Measurements from ENCODE around the gene SLC7A14.
"Not testable (repeated sequence)": the region's sequence is repeated elsewhere in the genome, so short reads cannot be mapped to it uniquely, and the experiment has no call there.

Gene SLC7A14

GRCh38 chr3:170584585-170585007 lies 1.3 kb downstream of the SLC7A14 start:
- Mint-ChIP-seq H3K4me3 (no peak overlapping the region), H3K9me3 (no peaks in the 10 kb centered on the region), H3K27ac (ENCODE audit: low read depth) (no peak overlapping the region), H3K36me3 (ENCODE audit: insufficient read depth) (no peaks in the 10 kb centered on the region), H3K27me3 (peaks cover 75% of the 10 kb centered on the region), H3K4me1 (no peaks in the 10 kb centered on the region)
- DNase-seq (ENCODE audit: low spot score in 2 of 2) (peak; percentile 12 to 14), ATAC-seq (replicated peaks; ENCODE audit: extremely low read depth, poor library complexity, severe bottlenecking) (peak; percentile 36)

- DNase-seq (ENCODE audit: low spot score in 2 of 2) (no peak), ATAC-seq (replicated peaks; ENCODE audit: extremely low read depth, poor library complexity, severe bottlenecking) (no peak)
- no peak overlapping the region for H3K27ac Mint-ChIP-seq (ENCODE audit: low read depth)
- no peaks in the 10 kb centered on the region for H3K9me3 Mint-ChIP-seq
- peaks cover 66% of the 10 kb centered on the region for H3K27me3 Mint-ChIP-seq
- H3K36me3 Mint-ChIP-seq (ENCODE audit: insufficient read depth), result no peaks in the 10 kb centered on the region
- no peak overlapping the region for H3K4me3 Mint-ChIP-seq
- H3K4me1 Mint-ChIP-seq, result no peaks in the 10 kb centered on the region
Observed at GRCh38 chr3:170579646-170580045, 6.2 kb downstream of the SLC7A14 start.

GRCh38 chr3:170572665-170573253 lies 13.1 kb downstream of the SLC7A14 start:
- Mint-ChIP-seq H3K4me1 (no peaks in the 10 kb centered on the region), H3K36me3 (ENCODE audit: insufficient read depth) (peaks cover 1% of the 10 kb centered on the region), H3K9me3 (no peaks in the 10 kb centered on the region), H3K4me3 (no peak overlapping the region), H3K27ac (ENCODE audit: low read depth) (no peak overlapping the region), H3K27me3 (peaks cover 32% of the 10 kb centered on the region)
- ATAC-seq (replicated peaks; ENCODE audit: extremely low read depth, poor library complexity, severe bottlenecking), result no peak
- DNase-seq (ENCODE audit: low spot score in 2 of 2), result no peak

GRCh38 chr3:170567598-170567997 lies 18.3 kb downstream of the SLC7A14 start:
- ATAC-seq (replicated peaks; ENCODE audit: extremely low read depth, poor library complexity, severe bottlenecking); H3K4me3 Mint-ChIP-seq; H3K4me1 Mint-ChIP-seq; H3K27ac Mint-ChIP-seq (ENCODE audit: low read depth); H3K36me3 Mint-ChIP-seq (ENCODE audit: insufficient read depth); DNase-seq (ENCODE audit: low spot score in 2 of 2); H3K9me3 Mint-ChIP-seq; H3K27me3 Mint-ChIP-seq: not testable (repeated sequence)

- Mint-ChIP-seq H3K9me3 (no peaks in the 10 kb centered on the region), H3K4me1 (peaks cover 6% of the 10 kb centered on the region), H3K27ac (ENCODE audit: low read depth) (no peak overlapping the region), H3K36me3 (ENCODE audit: insufficient read depth) (no peaks in the 10 kb centered on the region), H3K4me3 (no peak overlapping the region), H3K27me3 (peaks cover 9% of the 10 kb centered on the region)
- DNase-seq (ENCODE audit: low spot score in 2 of 2) (no peak), ATAC-seq (replicated peaks; ENCODE audit: extremely low read depth, poor library complexity, severe bottlenecking) (no peak)
Observed at GRCh38 chr3:170566413-170566812, 19.5 kb downstream of the SLC7A14 start.

- no peaks in the 10 kb centered on the region for H3K9me3 Mint-ChIP-seq
- H3K36me3 Mint-ChIP-seq (ENCODE audit: insufficient read depth), result no peaks in the 10 kb centered on the region
- no peak overlapping the region for H3K27ac Mint-ChIP-seq (ENCODE audit: low read depth)
- ATAC-seq (replicated peaks; ENCODE audit: extremely low read depth, poor library complexity, severe bottlenecking) (no peak), DNase-seq (ENCODE audit: low spot score in 2 of 2) (no peak)
- peaks cover under 1% of the 10 kb centered on the region for H3K27me3 Mint-ChIP-seq
- H3K4me3 Mint-ChIP-seq, result no peak overlapping the region
- peaks cover 12% of the 10 kb centered on the region for H3K4me1 Mint-ChIP-seq
Observed at GRCh38 chr3:170565495-170565894, 20.4 kb downstream of the SLC7A14 start.

GRCh38 chr3:170564664-170565063 lies 21.2 kb downstream of the SLC7A14 start:
- Mint-ChIP-seq H3K4me3 (no peak overlapping the region), H3K27ac (ENCODE audit: low read depth) (no peak overlapping the region), H3K27me3 (no peaks in the 10 kb centered on the region), H3K36me3 (ENCODE audit: insufficient read depth) (no peaks in the 10 kb centered on the region), H3K4me1 (peaks cover 12% of the 10 kb centered on the region), H3K9me3 (no peaks in the 10 kb centered on the region)
- DNase-seq (ENCODE audit: low spot score in 2 of 2), result no peak
- ATAC-seq (replicated peaks; ENCODE audit: extremely low read depth, poor library complexity, severe bottlenecking), result no peak

GRCh38 chr3:170563712-170564423 lies 22.0 kb downstream of the SLC7A14 start:
- ATAC-seq (replicated peaks; ENCODE audit: extremely low read depth, poor library complexity, severe bottlenecking), result no peak
- H3K27ac Mint-ChIP-seq (ENCODE audit: low read depth), result no peak overlapping the region
- H3K4me1 Mint-ChIP-seq, result peaks cover 12% of the 10 kb centered on the region
- no peaks in the 10 kb centered on the region for H3K27me3 Mint-ChIP-seq
- no peaks in the 10 kb centered on the region for H3K36me3 Mint-ChIP-seq (ENCODE audit: insufficient read depth)
- H3K9me3 Mint-ChIP-seq, result no peaks in the 10 kb centered on the region
- H3K4me3 Mint-ChIP-seq, result no peak overlapping the region
- no peak for DNase-seq (ENCODE audit: low spot score in 2 of 2)

- Mint-ChIP-seq H3K27me3 (peaks cover 7% of the 10 kb centered on the region), H3K36me3 (ENCODE audit: insufficient read depth) (no peaks in the 10 kb centered on the region), H3K4me1 (peaks cover 12% of the 10 kb centered on the region), H3K27ac (ENCODE audit: low read depth) (no peak overlapping the region), H3K9me3 (no peaks in the 10 kb centered on the region), H3K4me3 (no peak overlapping the region)
- ATAC-seq (replicated peaks; ENCODE audit: extremely low read depth, poor library complexity, severe bottlenecking) (no peak), DNase-seq (ENCODE audit: low spot score in 2 of 2) (no peak)
Observed at GRCh38 chr3:170562080-170562479, 23.8 kb downstream of the SLC7A14 start.

- Mint-ChIP-seq H3K27ac (ENCODE audit: low read depth) (no peak overlapping the region), H3K4me1 (peaks cover 12% of the 10 kb centered on the region), H3K9me3 (no peaks in the 10 kb centered on the region), H3K36me3 (ENCODE audit: insufficient read depth) (no peaks in the 10 kb centered on the region), H3K27me3 (peaks cover 9% of the 10 kb centered on the region), H3K4me3 (no peak overlapping the region)
- no peak for DNase-seq (ENCODE audit: low spot score in 2 of 2)
- ATAC-seq (replicated peaks; ENCODE audit: extremely low read depth, poor library complexity, severe bottlenecking), result no peak
Observed at GRCh38 chr3:170560717-170561382, 25.0 kb downstream of the SLC7A14 start.

GRCh38 chr3:170560296-170560695 lies 25.6 kb downstream of the SLC7A14 start:
- H3K36me3 Mint-ChIP-seq (ENCODE audit: insufficient read depth), result no peaks in the 10 kb centered on the region
- peaks cover 12% of the 10 kb centered on the region for H3K4me1 Mint-ChIP-seq
- no peak for DNase-seq (ENCODE audit: low spot score in 2 of 2)
- no peak overlapping the region for H3K4me3 Mint-ChIP-seq
- no peaks in the 10 kb centered on the region for H3K9me3 Mint-ChIP-seq
- H3K27me3 Mint-ChIP-seq, result peaks cover 9% of the 10 kb centered on the region
- no peak for ATAC-seq (replicated peaks; ENCODE audit: extremely low read depth, poor library complexity, severe bottlenecking)
- no peak overlapping the region for H3K27ac Mint-ChIP-seq (ENCODE audit: low read depth)

- Mint-ChIP-seq H3K4me3 (no peak overlapping the region), H3K36me3 (ENCODE audit: insufficient read depth) (no peaks in the 10 kb centered on the region), H3K4me1 (peaks cover 6% of the 10 kb centered on the region), H3K9me3 (no peaks in the 10 kb centered on the region), H3K27ac (ENCODE audit: low read depth) (no peak overlapping the region), H3K27me3 (peaks cover 20% of the 10 kb centered on the region)
- DNase-seq (ENCODE audit: low spot score in 2 of 2) (no peak), ATAC-seq (replicated peaks; ENCODE audit: extremely low read depth, poor library complexity, severe bottlenecking) (no peak)
Observed at GRCh38 chr3:170558427-170558826, 27.4 kb downstream of the SLC7A14 start.

GRCh38 chr3:170555329-170555728 lies 30.5 kb downstream of the SLC7A14 start:
- Mint-ChIP-seq H3K36me3 (ENCODE audit: insufficient read depth) (no peaks in the 10 kb centered on the region), H3K9me3 (no peaks in the 10 kb centered on the region), H3K4me1 (no peaks in the 10 kb centered on the region), H3K27ac (ENCODE audit: low read depth) (no peak overlapping the region), H3K27me3 (peaks cover 31% of the 10 kb centered on the region), H3K4me3 (no peak overlapping the region)
- no peak for ATAC-seq (replicated peaks; ENCODE audit: extremely low read depth, poor library complexity, severe bottlenecking)
- DNase-seq (ENCODE audit: low spot score in 2 of 2), result no peak
